ENCODE measurements around the gene NSUN2. TPM values are rescaled to one million over a fixed set of nuclear protein-coding genes. Genes with fewer than 3 reads are reported as not detected.

Gene NSUN2
- total and polyA plus RNA-seq, 2 donors (not counting 3 experiments of a cell fraction or from before 2014, with no cell fraction given): 53.7 to 73.0 TPM

DNA sequence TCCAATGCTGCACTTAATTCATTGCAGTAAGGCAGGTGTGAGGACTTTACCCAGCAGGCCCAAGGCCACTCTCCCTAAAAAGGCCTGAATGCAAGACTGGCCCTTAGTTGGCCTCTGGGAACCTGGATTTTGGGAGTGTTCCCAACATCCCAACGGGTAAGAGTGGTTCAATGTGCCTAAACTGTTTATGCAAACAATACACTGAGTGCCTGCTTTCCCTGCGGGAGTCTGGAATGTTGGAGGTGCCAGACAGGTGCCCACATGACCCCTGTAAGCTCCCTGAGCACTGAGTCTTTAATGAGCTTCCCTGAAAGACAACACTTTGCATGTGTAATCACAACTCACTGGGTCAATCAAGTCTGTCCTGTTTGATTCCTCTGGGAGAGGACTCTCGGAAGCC, 37.4 kb downstream of the NSUN2 start:
- H3K4me2 ChIP-seq (ENCODE audit: insufficient read depth, low read length): no peak overlapping the region
- peaks cover 16 to 20% of the 10 kb centered on the region in 2 experiments for H3K36me3 ChIP-seq (ENCODE audit: control insufficient read depth in 2 of 2, extremely low read depth in 1 of 2, insufficient read depth in 2 of 2, low read length in 2 of 2)
- H3K9me3 ChIP-seq (replicated peaks; ENCODE audit: control insufficient read depth, insufficient read depth, low read length): no peaks in the 10 kb centered on the region
- no peak overlapping the region for H3K9ac ChIP-seq (replicated peaks; ENCODE audit: extremely low read depth, insufficient read depth, low read length)
- H2AFZ ChIP-seq (ENCODE audit: low read depth, low read length): no peak overlapping the region
- no peaks in the 10 kb centered on the region for H3K27me3 ChIP-seq (ENCODE audit: control insufficient read depth in 2 of 2, insufficient read depth in 2 of 2, low read length in 2 of 2)
- H3K4me3 ChIP-seq (replicated peaks in 1 of 3; ENCODE audit: insufficient read depth in 1 of 3, low read depth in 1 of 3, low read length in 3 of 3): no peak overlapping the region
- peaks cover 2% of the 10 kb centered on the region for H4K20me1 ChIP-seq (replicated peaks; ENCODE audit: control insufficient read depth, extremely low read depth, insufficient read depth, low read length)
- ChIA-PET POLR2A (no interaction called here), CTCF (interaction anchor here (1.6 kb wide), 1 partner anchor 13 kb away, joined by 6 read pairs; no protein-coding TSS in a partner anchor)
- TF ChIP-seq, protein P1, sequence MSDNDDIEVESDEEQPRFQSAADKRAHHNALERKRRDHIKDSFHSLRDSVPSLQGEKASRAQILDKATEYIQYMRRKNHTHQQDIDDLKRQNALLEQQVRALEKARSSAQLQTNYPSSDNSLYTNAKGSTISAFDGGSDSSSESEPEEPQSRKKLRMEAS (IDR thresholded peaks at IDR 0.05; ENCODE audit: insufficient read depth, insufficient read length): no peak
- no peak for TF ChIP-seq POLR2A (IDR thresholded peaks at IDR 0.05; ENCODE audit: low read depth, low read length)
- TF ChIP-seq MYC (IDR thresholded peaks at IDR 0.05; ENCODE audit: low read depth, low read length): no peak
- TF ChIP-seq JUN (IDR thresholded peaks at IDR 0.05; ENCODE audit: borderline replicate concordance, insufficient read depth, insufficient read length, low read depth): no peak
- TF ChIP-seq, protein P2, sequence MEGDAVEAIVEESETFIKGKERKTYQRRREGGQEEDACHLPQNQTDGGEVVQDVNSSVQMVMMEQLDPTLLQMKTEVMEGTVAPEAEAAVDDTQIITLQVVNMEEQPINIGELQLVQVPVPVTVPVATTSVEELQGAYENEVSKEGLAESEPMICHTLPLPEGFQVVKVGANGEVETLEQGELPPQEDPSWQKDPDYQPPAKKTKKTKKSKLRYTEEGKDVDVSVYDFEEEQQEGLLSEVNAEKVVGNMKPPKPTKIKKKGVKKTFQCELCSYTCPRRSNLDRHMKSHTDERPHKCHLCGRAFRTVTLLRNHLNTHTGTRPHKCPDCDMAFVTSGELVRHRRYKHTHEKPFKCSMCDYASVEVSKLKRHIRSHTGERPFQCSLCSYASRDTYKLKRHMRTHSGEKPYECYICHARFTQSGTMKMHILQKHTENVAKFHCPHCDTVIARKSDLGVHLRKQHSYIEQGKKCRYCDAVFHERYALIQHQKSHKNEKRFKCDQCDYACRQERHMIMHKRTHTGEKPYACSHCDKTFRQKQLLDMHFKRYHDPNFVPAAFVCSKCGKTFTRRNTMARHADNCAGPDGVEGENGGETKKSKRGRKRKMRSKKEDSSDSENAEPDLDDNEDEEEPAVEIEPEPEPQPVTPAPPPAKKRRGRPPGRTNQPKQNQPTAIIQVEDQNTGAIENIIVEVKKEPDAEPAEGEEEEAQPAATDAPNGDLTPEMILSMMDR (IDR thresholded peaks at IDR 0.05; ENCODE audit: extremely low read depth in 1 of 2, insufficient read depth in 1 of 2, low read depth in 1 of 2, low read length in 2 of 2): no peak
- no peak for TF ChIP-seq EZH2 (IDR thresholded peaks at IDR 0.05; ENCODE audit: borderline replicate concordance, low read depth, low read length, severe bottlenecking)
- no peak for TF ChIP-seq FOS (IDR thresholded peaks at IDR 0.05; ENCODE audit: borderline replicate concordance, insufficient read depth, low read length)
- TF ChIP-seq GATA2 (IDR thresholded peaks at IDR 0.05; ENCODE audit: insufficient read depth, insufficient read length, low read depth, low read length): no peak
- TF ChIP-seq POLR2AphosphoS5 (IDR thresholded peaks at IDR 0.05; ENCODE audit: insufficient read depth, low read depth, low read length): no peak
- dilution Hi-C loops (cut with MboI; ENCODE audit: extremely low pct_ligation_motif_present, low sequenced_read_pairs): no loop called here
- no peaks in the 10 kb centered on the region for H3K9me1 ChIP-seq (replicated peaks; ENCODE audit: control insufficient read depth, extremely low read depth, insufficient read depth, low read length)
- FAIRE-seq (no peak), DNase-seq (ENCODE audit: low read depth, low spot score) (no peak)
- H3K4me1 ChIP-seq (ENCODE audit: control insufficient read depth, extremely low read depth, insufficient read depth, low read length): no peaks in the 10 kb centered on the region
- H3K79me2 ChIP-seq (ENCODE audit: control insufficient read depth, insufficient read depth, low read length): no peaks in the 10 kb centered on the region
- no TSS peak for BruUV-seq (replicated peaks)
- H3K27ac ChIP-seq (ENCODE audit: insufficient read depth, low read depth, low read length): no peak overlapping the region
- intact Hi-C loops (cut with micrococcal nuclease): no loop called here
